OCI-LY7 (cell line): Measurements from ENCODE around the gene ZNF436. TPM values are rescaled to one million over a fixed set of nuclear protein-coding genes. Genes with fewer than 3 reads are reported as not detected.

Source experiments
- BruUV-seq: library from RNA; stranded (reverse); fragments of 400-500 nt; replicated peaks from 2 replicates; lab custom pipeline; 2021; lab: Mats Ljungman, UMichigan
- CTCF ChIA-PET: fragments of 300-600 bp; sonication (Branson Sonifier 250); formaldehyde crosslinking; loops from one replicate; lab custom pipeline; 2022; ENCODE audit warnings: antibody characterized with exemption; ENCODE audit not compliant: unreplicated experiment; lab: Charles Lee
- POLR2A ChIA-PET: fragments of 300-600 bp; sonication (Branson Sonifier 250); formaldehyde crosslinking; loops from one replicate; lab custom pipeline; 2022; ENCODE audit warnings: antibody characterized with exemption; lab: Charles Lee
- DNase-seq: peaks from one replicate; pipeline ENCODE4 v3.0.0-alpha.2; 2015; ENCODE audit warnings: low spot score
- H2AFZ ChIP-seq: fragments of 200-600 bp; sonication (generic), shearing (Covaris generic); 2 replicates; pipeline ENCODE4 v1.6.1; 2014; ENCODE audit warnings: mild to moderate bottlenecking, antibody characterized with exemption, low read length, moderate library complexity
- H3K27ac ChIP-seq: fragments of 200-600 bp; sonication (generic); 2 replicates; pipeline ENCODE4 v1.5.1; 2014; ENCODE audit warnings: mixed run types, low read depth, mild to moderate bottlenecking, moderate library complexity, low read length, inconsistent platforms; ENCODE audit not compliant: poor library complexity, severe bottlenecking
- H3K36me3 ChIP-seq: fragments of 200-600 bp; sonication (generic); 2 replicates; pipeline ENCODE4 v1.6.1; 2014; ENCODE audit warnings: mild to moderate bottlenecking, antibody characterized with exemption, low read length, moderate library complexity, mixed read lengths; ENCODE audit not compliant: insufficient read depth
- H3K4me1 ChIP-seq: fragments of 200-600 bp; sonication (generic); 2 replicates; pipeline ENCODE4 v1.5.1; 2014; ENCODE audit warnings: mild to moderate bottlenecking, low read length; ENCODE audit not compliant: insufficient read depth, poor library complexity, severe bottlenecking
- H3K4me2 ChIP-seq: fragments of 200-600 bp; sonication (generic); 2 replicates; pipeline ENCODE4 v1.6.1; 2014; ENCODE audit warnings: mild to moderate bottlenecking, low read length
- H3K4me3 ChIP-seq: fragments of 200-600 bp; sonication (generic); 2 replicates; pipeline ENCODE4 v1.5.1; 2014; ENCODE audit warnings: mild to moderate bottlenecking, low read depth, low read length; ENCODE audit not compliant: poor library complexity, severe bottlenecking
- H3K79me2 ChIP-seq: fragments of 200-600 bp; sonication (generic); 2 replicates; pipeline ENCODE4 v1.6.1; 2016; ENCODE audit warnings: low read depth, mild to moderate bottlenecking, low read length, moderate library complexity, mixed read lengths; ENCODE audit not compliant: insufficient read depth
- H3K9me2 ChIP-seq: fragments of 200-600 bp; sonication (generic); 2 replicates; pipeline ENCODE4 v1.6.1; 2016; ENCODE audit warnings: mild to moderate bottlenecking, low read length, mixed read lengths; ENCODE audit not compliant: insufficient read depth
- H3K9me3 ChIP-seq: fragments of 200-600 bp; sonication (generic); 2 replicates; pipeline ENCODE4 v1.6.1; 2014; ENCODE audit warnings: mild to moderate bottlenecking, mixed run types, low read length, mixed read lengths
- H4K20me1 ChIP-seq: fragments of 200-600 bp; sonication (generic); 2 replicates; pipeline ENCODE4 v1.6.1; 2014; ENCODE audit warnings: mild to moderate bottlenecking, antibody characterized with exemption, low read length, moderate library complexity, mixed read lengths; ENCODE audit not compliant: insufficient read depth
- EZH2phosphoT487 ChIP-seq: fragments of 200-600 bp; sonication (generic); IDR thresholded peaks from 2 replicates; pipeline ENCODE4 v1.6.1; 2018; ENCODE audit warnings: low read depth, borderline replicate concordance, mild to moderate bottlenecking, mixed run types, antibody characterized with exemption, low read length, moderate library complexity, mixed read lengths
- intact Hi-C: fragments of 100-400 bp; cut with micrococcal nuclease; formaldehyde crosslinking; loops from one replicate; pipeline ENCODE4 v1.10.0; 2022; ENCODE audit not compliant: unreplicated experiment
- total RNA-seq, 2 experiments: library from RNA; depleted of rRNA in 1 of 2; stranded (reverse); fragments of >200 nt in 1 of 2; shearing (Covaris generic) in 1 of 2; gene quantifications; 2 replicates each; pipeline ENCODE4 v1.2.3, GENCODE V29; 2014 to 2022
- TF ChIP-seq, protein P1 (sequence below): fragments of 200-600 bp; sonication (generic); conservative IDR thresholded peaks from 2 replicates; pipeline ENCODE4 v1.5.1; 2014; ENCODE audit warnings: mild to moderate bottlenecking, antibody characterized with exemption, low read length, moderate library complexity, mixed read lengths

Gene ZNF436
- total RNA-seq, 2 experiments from 2014 or later = 5.0 to 7.6 TPM

DNA sequence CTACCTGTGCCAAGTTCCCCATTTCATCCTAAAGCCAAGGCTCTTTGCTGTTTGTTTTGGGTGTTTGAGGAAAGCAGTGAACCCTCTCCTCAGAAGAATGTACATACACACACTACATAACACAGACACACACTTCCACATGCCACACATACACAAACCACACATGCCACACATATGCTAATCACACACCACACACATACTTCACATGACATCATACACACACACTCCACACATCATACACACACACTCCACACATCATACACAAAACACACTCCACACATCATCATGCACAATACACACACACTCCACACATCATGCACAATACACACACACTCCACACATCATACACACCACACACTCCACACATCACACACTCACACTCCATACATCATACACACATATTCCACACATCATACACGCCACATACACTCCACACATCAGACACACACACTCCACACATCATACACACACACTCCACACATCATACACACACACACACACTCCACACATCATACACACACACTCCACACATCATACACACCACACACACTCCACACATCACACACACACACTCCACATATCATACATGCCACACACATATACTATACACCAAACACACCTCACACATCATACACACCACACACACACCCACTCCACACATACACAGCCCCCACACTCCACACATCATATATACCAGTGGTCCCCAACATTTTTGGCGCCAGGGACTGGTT lies 22.7 kb upstream of the ZNF436 start:
- TF ChIP-seq, protein P1, sequence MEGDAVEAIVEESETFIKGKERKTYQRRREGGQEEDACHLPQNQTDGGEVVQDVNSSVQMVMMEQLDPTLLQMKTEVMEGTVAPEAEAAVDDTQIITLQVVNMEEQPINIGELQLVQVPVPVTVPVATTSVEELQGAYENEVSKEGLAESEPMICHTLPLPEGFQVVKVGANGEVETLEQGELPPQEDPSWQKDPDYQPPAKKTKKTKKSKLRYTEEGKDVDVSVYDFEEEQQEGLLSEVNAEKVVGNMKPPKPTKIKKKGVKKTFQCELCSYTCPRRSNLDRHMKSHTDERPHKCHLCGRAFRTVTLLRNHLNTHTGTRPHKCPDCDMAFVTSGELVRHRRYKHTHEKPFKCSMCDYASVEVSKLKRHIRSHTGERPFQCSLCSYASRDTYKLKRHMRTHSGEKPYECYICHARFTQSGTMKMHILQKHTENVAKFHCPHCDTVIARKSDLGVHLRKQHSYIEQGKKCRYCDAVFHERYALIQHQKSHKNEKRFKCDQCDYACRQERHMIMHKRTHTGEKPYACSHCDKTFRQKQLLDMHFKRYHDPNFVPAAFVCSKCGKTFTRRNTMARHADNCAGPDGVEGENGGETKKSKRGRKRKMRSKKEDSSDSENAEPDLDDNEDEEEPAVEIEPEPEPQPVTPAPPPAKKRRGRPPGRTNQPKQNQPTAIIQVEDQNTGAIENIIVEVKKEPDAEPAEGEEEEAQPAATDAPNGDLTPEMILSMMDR = no peak
- TF ChIP-seq EZH2phosphoT487 = no peak
- CTCF ChIA-PET = no interaction called here
- H2AFZ ChIP-seq = no peak overlapping the region
- H3K36me3 ChIP-seq = no peaks in the 10 kb centered on the region
- no peaks in the 10 kb centered on the region for H3K9me2 ChIP-seq
- POLR2A ChIA-PET = no interaction called here
- no peaks in the 10 kb centered on the region for H3K79me2 ChIP-seq
- H4K20me1 ChIP-seq = no peaks in the 10 kb centered on the region
- no peak for DNase-seq
- intact Hi-C loops = no loop called here
- H3K9me3 ChIP-seq = no peaks in the 10 kb centered on the region
- no peak overlapping the region for H3K4me2 ChIP-seq
- no peaks in the 10 kb centered on the region for H3K4me1 ChIP-seq
- H3K27ac ChIP-seq = no peak overlapping the region
- no TSS peak for BruUV-seq
- H3K4me3 ChIP-seq = no peak overlapping the region

DNA sequence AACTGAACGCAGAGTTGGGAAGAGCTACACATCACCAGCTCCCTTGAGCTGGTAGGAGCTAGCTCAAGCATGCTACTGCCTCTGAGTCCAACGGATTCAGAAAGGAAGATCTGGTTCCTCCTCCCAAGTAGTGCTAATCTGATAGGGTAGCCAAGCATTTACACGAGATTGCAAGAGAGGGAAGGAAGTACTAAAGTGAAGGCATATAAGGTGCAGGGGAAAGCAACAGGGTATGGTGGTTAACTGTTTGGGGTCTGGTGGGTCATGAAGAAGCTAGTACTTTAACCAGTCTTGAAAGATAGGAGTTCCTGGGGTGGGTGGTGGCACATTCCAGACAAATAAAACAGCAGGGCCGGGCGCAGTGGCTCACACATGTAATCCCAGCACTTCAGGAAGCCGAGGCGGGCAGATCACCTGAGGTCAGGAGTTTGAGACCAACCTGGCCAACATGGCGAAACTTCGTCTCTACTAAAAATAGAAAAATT lies 20.2 kb upstream of the ZNF436 start:
- ChIA-PET POLR2A (no interaction called here), CTCF (no interaction called here)
- Histone ChIP-seq H3K27ac (no peak overlapping the region), H3K4me2 (no peak overlapping the region), H3K9me2 (no peaks in the 10 kb centered on the region), H2AFZ (no peak overlapping the region), H3K9me3 (no peaks in the 10 kb centered on the region), H3K36me3 (no peaks in the 10 kb centered on the region), H3K4me1 (no peaks in the 10 kb centered on the region), H3K4me3 (no peak overlapping the region), H3K79me2 (no peaks in the 10 kb centered on the region), H4K20me1 (no peaks in the 10 kb centered on the region)
- no TSS peak for BruUV-seq
- intact Hi-C loops = no loop called here
- DNase-seq = no peak
- no peak for TF ChIP-seq EZH2phosphoT487
- TF ChIP-seq, protein P1 = no peak

DNA sequence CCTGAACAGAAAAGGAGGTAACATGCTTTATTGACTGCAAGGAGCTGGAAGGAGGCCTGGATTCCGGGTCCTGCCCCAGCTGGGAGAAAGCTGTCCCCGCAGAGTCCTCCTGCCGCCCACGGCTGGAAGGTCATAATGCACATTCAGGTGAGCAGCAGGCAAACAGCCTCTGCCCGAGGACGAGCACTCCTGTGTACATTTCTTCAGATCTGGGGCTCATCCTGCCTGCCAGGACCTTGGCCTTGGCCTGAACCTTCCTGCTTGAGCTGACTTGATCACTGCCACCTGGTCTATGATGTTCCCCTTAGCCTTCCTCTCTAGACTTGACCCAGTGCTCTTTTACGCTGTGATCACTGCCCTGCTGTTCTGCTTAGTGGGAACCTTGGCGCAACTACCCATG lies 17.9 kb upstream of the ZNF436 start:
- TF ChIP-seq, protein P1 = no peak
- TF ChIP-seq EZH2phosphoT487 = no peak

More for the DNA sequence above, 17.9 kb upstream of the ZNF436 start:
- H3K4me1 ChIP-seq = peaks cover 4% of the 10 kb centered on the region
- CTCF ChIA-PET = no interaction called here
- H3K4me2 ChIP-seq = no peak overlapping the region
- no peaks in the 10 kb centered on the region for H3K9me3 ChIP-seq
- H2AFZ ChIP-seq = no peak overlapping the region
- H3K27ac ChIP-seq = no peak overlapping the region
- DNase-seq = no peak
- no peaks in the 10 kb centered on the region for H3K9me2 ChIP-seq
- POLR2A ChIA-PET = no interaction called here
- H3K36me3 ChIP-seq = no peaks in the 10 kb centered on the region
- H4K20me1 ChIP-seq = no peaks in the 10 kb centered on the region
- no TSS peak for BruUV-seq
- intact Hi-C loops = no loop called here
- H3K79me2 ChIP-seq = no peaks in the 10 kb centered on the region
- H3K4me3 ChIP-seq = no peak overlapping the region
